GM12874 (cell line): Measurements from ENCODE around the gene MAFG.

Source experiments
- TF ChIP-seq, protein P1 (sequence below): IDR thresholded peaks from 2 replicates; pipeline ENCODE4 v1.5.1; 2011; ENCODE audit warnings: low read depth, mild to moderate bottlenecking, control low read depth, low read length, moderate library complexity; ENCODE audit not compliant: insufficient read depth

MAFG gene

GRCh38 chr17:81955058-81955681, 27.6 kb upstream of the MAFG start:
- TF ChIP-seq, protein P1, sequence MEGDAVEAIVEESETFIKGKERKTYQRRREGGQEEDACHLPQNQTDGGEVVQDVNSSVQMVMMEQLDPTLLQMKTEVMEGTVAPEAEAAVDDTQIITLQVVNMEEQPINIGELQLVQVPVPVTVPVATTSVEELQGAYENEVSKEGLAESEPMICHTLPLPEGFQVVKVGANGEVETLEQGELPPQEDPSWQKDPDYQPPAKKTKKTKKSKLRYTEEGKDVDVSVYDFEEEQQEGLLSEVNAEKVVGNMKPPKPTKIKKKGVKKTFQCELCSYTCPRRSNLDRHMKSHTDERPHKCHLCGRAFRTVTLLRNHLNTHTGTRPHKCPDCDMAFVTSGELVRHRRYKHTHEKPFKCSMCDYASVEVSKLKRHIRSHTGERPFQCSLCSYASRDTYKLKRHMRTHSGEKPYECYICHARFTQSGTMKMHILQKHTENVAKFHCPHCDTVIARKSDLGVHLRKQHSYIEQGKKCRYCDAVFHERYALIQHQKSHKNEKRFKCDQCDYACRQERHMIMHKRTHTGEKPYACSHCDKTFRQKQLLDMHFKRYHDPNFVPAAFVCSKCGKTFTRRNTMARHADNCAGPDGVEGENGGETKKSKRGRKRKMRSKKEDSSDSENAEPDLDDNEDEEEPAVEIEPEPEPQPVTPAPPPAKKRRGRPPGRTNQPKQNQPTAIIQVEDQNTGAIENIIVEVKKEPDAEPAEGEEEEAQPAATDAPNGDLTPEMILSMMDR, result no peak

DNA sequence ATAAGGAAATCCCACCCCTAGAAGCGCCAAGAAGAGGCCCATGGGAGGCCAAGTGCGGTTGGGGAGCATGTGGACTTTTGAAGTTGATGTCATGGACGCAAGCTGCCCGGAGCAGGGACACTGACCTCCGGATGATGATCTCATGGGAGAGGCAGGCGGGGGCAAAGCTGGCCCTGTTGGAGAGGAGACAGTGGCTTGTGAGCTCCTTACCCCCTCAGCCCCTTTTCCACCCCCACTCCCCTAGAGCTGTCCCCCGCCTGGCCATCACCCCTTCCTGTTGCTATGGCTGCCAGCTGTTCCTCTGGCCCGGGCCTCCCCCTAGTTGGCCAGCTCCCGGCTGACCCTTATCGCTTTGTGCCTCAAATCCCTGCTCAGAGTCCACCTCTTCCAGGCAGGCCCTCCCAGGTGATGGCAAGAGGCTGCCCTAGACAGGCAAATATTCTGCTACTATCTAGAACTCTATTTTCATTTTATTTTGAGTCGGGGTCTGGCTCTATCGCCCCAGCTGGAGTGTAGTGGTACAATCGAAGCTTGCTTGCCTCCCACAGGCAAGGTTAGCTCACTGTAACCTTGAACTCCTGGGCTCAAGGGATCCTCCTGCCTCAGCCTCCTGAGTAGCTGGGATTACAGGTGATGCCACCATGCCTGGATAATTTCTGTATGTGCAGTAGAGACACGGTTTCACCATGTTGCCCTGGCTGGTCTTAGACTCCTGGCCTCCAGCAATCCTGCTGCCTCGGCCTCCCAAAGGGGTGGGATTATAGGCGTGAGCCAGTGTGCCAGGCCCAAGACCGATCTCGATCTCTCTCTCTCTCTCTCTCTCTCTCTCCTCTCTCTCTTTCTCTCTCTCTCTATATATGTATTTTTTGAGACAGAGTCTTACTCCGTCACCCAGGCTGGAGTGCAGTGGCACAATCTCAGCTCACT, 26.9 kb upstream of the MAFG start:
- TF ChIP-seq, protein P1, result no peak

DNA sequence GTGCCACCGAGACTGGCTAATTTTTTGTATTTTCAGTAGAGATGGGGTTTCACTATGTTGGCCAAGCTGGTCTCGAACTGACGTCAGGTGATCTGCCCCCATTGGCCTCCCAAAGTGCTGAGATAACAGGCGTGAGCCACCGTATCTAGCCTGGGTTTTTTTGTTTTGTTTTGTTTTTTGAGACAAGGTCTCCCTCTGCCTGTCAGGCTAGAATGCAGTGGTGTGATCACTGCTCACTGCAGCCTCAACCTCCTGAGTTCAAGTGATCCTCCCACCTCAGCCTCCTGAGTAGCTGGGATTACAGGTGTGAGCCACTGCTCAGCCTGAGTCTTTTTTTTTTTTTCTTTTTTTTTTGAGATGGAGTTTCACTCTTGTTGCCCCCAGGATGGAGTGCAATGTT, 25.9 kb upstream of the MAFG start:
- TF ChIP-seq, protein P1, result 0 out of 2 replicates have a peak, but pooled peaks have one; percentile 2

GRCh38 chr17:81952792-81953228, 25.3 kb upstream of the MAFG start:
- TF ChIP-seq, protein P1, result no peak

GRCh38 chr17:81951785-81952684, 24.5 kb upstream of the MAFG start:
- TF ChIP-seq, protein P1, result no peak

GRCh38 chr17:81950501-81950900, 23.0 kb upstream of the MAFG start:
- TF ChIP-seq, protein P1, result no peak
